Measurements from ENCODE around the gene ADAMTS3. TPM values are rescaled to one million over a fixed set of nuclear protein-coding genes. Genes with fewer than 3 reads are reported as not detected.

Gene ADAMTS3
- total RNA-seq, 4 donors from 2014 or later = 0.18 to 0.41 (median 0.23) TPM; not detected in 1

DNA sequence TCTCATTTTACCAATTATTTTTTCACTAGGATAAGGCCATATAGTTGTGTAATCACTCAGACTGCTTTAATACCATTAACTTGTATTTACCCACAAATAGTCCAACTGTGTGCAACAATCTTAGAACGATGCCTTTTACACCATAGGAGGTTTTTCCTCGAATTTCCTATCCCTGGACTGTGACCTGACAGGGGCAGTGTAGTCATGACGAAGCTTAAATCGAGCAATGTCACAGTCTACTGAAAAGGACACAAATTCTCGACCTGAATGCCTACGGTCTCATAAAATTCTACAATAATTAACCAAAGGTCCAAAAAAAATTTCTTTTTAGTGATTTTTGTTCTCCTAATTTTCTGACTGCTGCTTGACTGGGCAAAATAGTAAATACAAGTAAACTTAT is 208.9 kb downstream of the ADAMTS3 start:
- Histone ChIP-seq H3K36me3 (no peaks in the 10 kb centered on the region), H3K27me3 (no peaks in the 10 kb centered on the region), H3K27ac (no peak overlapping the region), H3K9me3 (no peaks in the 10 kb centered on the region), H3K4me3 (no peak overlapping the region), H3K4me1 (no peaks in the 10 kb centered on the region)
- no peak for DNase-seq
- in situ Hi-C loops (cut with MboI; ENCODE audit: low sequenced_read_pairs in 4 of 4) = no loop called here
- no peak for ATAC-seq
- intact Hi-C loops (cut with DNase I; ENCODE audit: low total_unique reads) = no loop called here
- TF ChIP-seq POLR2A (IDR thresholded peaks at IDR 0.05) = no peak
- TF ChIP-seq, protein P1, sequence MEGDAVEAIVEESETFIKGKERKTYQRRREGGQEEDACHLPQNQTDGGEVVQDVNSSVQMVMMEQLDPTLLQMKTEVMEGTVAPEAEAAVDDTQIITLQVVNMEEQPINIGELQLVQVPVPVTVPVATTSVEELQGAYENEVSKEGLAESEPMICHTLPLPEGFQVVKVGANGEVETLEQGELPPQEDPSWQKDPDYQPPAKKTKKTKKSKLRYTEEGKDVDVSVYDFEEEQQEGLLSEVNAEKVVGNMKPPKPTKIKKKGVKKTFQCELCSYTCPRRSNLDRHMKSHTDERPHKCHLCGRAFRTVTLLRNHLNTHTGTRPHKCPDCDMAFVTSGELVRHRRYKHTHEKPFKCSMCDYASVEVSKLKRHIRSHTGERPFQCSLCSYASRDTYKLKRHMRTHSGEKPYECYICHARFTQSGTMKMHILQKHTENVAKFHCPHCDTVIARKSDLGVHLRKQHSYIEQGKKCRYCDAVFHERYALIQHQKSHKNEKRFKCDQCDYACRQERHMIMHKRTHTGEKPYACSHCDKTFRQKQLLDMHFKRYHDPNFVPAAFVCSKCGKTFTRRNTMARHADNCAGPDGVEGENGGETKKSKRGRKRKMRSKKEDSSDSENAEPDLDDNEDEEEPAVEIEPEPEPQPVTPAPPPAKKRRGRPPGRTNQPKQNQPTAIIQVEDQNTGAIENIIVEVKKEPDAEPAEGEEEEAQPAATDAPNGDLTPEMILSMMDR (IDR thresholded peaks at IDR 0.05 in 4 of 5, conservative IDR thresholded peaks at IDR 0.05 in 1 of 5) = no peak

DNA sequence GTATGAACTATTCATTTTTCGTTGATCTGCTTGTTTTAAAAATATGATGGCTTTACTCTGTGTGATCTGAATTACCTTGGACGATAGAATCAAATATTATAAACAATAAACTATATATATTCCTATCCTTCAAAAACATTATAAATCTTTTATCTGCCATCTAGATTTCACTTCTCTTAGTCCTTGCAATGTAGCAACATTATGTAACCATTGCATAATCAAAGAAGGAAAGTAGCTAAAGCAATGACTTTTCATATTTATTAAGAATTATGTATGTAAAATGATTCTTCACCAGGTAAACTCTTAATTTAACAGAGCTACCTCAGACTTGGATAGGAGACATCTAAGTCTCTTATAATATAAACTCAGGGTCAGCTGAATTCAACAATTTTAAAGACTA is 210.5 kb downstream of the ADAMTS3 start:
- DNase-seq (no peak), ATAC-seq (no peak)
- Histone ChIP-seq H3K4me3 (no peak overlapping the region), H3K9me3 (no peaks in the 10 kb centered on the region), H3K4me1 (no peaks in the 10 kb centered on the region), H3K27ac (no peak overlapping the region), H3K36me3 (no peaks in the 10 kb centered on the region), H3K27me3 (no peaks in the 10 kb centered on the region)
- no peak for TF ChIP-seq POLR2A (IDR thresholded peaks at IDR 0.05)
- TF ChIP-seq, protein P1 (IDR thresholded peaks at IDR 0.05 in 4 of 5, conservative IDR thresholded peaks at IDR 0.05 in 1 of 5) = no peak
- intact Hi-C loops (cut with DNase I; ENCODE audit: low total_unique reads) (no loop called here), in situ Hi-C loops (cut with MboI; ENCODE audit: low sequenced_read_pairs in 4 of 4) (no loop called here)

DNA sequence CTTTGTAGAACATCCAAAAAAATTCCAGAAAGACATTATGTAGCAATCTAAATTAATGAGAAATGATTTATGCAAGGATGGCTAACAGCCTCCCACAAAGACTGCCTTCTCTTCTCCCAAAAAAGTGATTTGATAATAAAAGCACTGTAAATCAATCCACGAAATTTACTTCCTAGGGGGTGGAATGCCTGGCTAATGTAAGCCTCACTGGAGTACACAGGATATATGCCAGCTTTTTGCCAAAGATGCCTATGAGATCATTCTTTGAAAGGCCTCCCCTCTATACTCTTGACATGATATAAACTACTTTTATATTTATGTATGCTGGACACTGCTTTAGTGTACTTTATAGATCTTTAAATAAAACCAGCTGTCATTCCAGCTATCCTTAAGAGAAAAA is 211.1 kb downstream of the ADAMTS3 start:
- H3K27me3 ChIP-seq = no peaks in the 10 kb centered on the region
- no peak for TF ChIP-seq POLR2A (IDR thresholded peaks at IDR 0.05)
- TF ChIP-seq, protein P1 (IDR thresholded peaks at IDR 0.05 in 4 of 5, conservative IDR thresholded peaks at IDR 0.05 in 1 of 5) = no peak
- H3K9me3 ChIP-seq = no peaks in the 10 kb centered on the region
- H3K4me1 ChIP-seq = no peaks in the 10 kb centered on the region
- DNase-seq (no peak), ATAC-seq (no peak)
- in situ Hi-C loops (cut with MboI; ENCODE audit: low sequenced_read_pairs in 4 of 4) (no loop called here), intact Hi-C loops (cut with DNase I; ENCODE audit: low total_unique reads) (no loop called here)
- H3K27ac ChIP-seq = no peak overlapping the region
- H3K36me3 ChIP-seq = no peaks in the 10 kb centered on the region
- H3K4me3 ChIP-seq = no peak overlapping the region

DNA sequence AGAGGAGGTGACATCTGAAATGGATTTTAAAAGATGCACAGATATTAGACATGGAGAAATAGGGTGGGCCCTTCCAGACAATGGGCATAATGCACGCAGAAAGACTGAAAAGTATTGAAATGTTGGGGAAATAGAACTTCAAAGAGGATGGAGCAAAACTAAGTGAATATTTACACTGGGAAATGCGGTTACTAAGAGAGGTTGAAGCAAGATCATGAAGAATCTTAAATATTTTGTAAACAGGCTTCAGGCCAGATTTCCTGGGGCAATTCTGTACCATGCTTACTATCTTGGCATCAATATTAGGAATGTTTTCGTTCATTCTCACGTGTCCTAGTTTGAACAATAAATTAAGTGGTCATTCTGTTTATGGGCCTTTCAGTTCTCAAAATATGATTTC is 216.3 kb downstream of the ADAMTS3 start:
- Histone ChIP-seq H3K9me3 (no peaks in the 10 kb centered on the region), H3K27me3 (no peaks in the 10 kb centered on the region), H3K36me3 (no peaks in the 10 kb centered on the region), H3K4me1 (no peaks in the 10 kb centered on the region), H3K27ac (no peak overlapping the region), H3K4me3 (no peak overlapping the region)
- in situ Hi-C loops (cut with MboI; ENCODE audit: low sequenced_read_pairs in 4 of 4) (no loop called here), intact Hi-C loops (cut with DNase I; ENCODE audit: low total_unique reads) (no loop called here)
- TF ChIP-seq, protein P1 (IDR thresholded peaks at IDR 0.05 in 4 of 5, conservative IDR thresholded peaks at IDR 0.05 in 1 of 5) = no peak
- TF ChIP-seq POLR2A (IDR thresholded peaks at IDR 0.05) = no peak
- ATAC-seq = no peak
- no peak for DNase-seq

DNA sequence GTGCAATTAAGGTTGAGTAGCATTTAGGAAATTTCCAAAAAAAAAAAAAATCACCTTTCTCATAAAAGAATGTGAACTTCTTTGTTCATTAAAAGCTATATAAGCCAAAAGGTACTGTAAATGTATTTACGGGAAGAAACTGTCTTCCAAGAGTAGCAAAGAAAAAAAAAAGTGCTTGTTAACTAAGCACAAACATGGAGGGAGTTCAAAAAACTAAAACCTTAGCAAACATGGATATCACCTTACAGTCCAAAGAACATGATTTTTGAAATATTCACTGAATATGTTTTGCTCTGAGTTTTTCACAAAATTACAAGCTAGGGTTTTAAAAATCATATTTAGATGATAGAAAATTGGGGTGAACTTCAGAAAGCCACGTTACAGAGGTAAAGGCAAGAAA is 217.5 kb downstream of the ADAMTS3 start:
- H3K4me1 ChIP-seq = no peaks in the 10 kb centered on the region
- H3K27ac ChIP-seq = no peak overlapping the region
- intact Hi-C loops (cut with DNase I; ENCODE audit: low total_unique reads) (no loop called here), in situ Hi-C loops (cut with MboI; ENCODE audit: low sequenced_read_pairs in 4 of 4) (no loop called here)
- H3K4me3 ChIP-seq = no peak overlapping the region
- no peak for DNase-seq
- no peak for ATAC-seq
- no peaks in the 10 kb centered on the region for H3K36me3 ChIP-seq
- H3K27me3 ChIP-seq = no peaks in the 10 kb centered on the region
- no peaks in the 10 kb centered on the region for H3K9me3 ChIP-seq
- no peak for TF ChIP-seq POLR2A (IDR thresholded peaks at IDR 0.05)
- TF ChIP-seq, protein P1 (IDR thresholded peaks at IDR 0.05 in 4 of 5, conservative IDR thresholded peaks at IDR 0.05 in 1 of 5) = no peak
